Keratinocyte (primary cell): ENCODE data around the gene BCAS3. TPM values are rescaled to one million over a fixed set of nuclear protein-coding genes. Genes with fewer than 3 reads are reported as not detected.

Source experiments
- DNase-seq: peaks from one replicate; pipeline ENCODE4 v3.0.0-alpha.2; 2011; ENCODE audit warnings: low read depth, missing footprints, low spot score
- FAIRE-seq: peaks from 2 replicates; lab custom pipeline; 2011; peaks lifted over from hg19 to GRCh38; lab: Jason Lieb, UNC
- H2AFZ ChIP-seq: 2 replicates; pipeline ENCODE4 v1.6.0; 2012; ENCODE audit warnings: low read length, control low read depth, inconsistent platforms; ENCODE audit not compliant: control insufficient read depth
- H3K27ac ChIP-seq: 2 replicates; pipeline ENCODE4 v1.5.1; 2011; ENCODE audit warnings: low read length; ENCODE audit not compliant: control insufficient read depth, insufficient read depth
- H3K27me3 ChIP-seq: 3 replicates; pipeline ENCODE4 v1.6.0; 2011; ENCODE audit warnings: low read length; ENCODE audit not compliant: control insufficient read depth, insufficient read depth; ENCODE audit errors: extremely low read depth
- H3K36me3 ChIP-seq, 2 experiments: 2 replicates in 1 of 2; 3 replicates in 1 of 2; pipeline ENCODE4 v1.5.1; 2011; ENCODE audit warnings: low read length in 2 of 2, mild to moderate bottlenecking in 1 of 2; ENCODE audit not compliant: control insufficient read depth in 2 of 2, insufficient read depth in 2 of 2; ENCODE audit errors: extremely low read depth in 1 of 2
- H3K4me1 ChIP-seq: 3 replicates; pipeline ENCODE4 v1.5.1; 2011; ENCODE audit warnings: low read length; ENCODE audit not compliant: control insufficient read depth, insufficient read depth; ENCODE audit errors: extremely low read depth
- H3K4me2 ChIP-seq: 3 replicates; pipeline ENCODE4 v1.6.0; 2011; ENCODE audit warnings: low read depth, low read length; ENCODE audit not compliant: control insufficient read depth, insufficient read depth; ENCODE audit errors: extremely low read depth
- H3K4me3 ChIP-seq, 3 experiments: fragments of 200-600 bp in 1 of 3; sonication (generic) in 1 of 3; 2 replicates in 2 of 3; 3 replicates in 1 of 3; pipeline ENCODE4 v1.5.1; 2011 to 2016; ENCODE audit warnings: low read length in 3 of 3, mild to moderate bottlenecking in 3 of 3, control low read depth in 2 of 3, inconsistent platforms in 1 of 3, low read depth in 1 of 3, mixed read lengths in 1 of 3, mixed run types in 1 of 3, moderate library complexity in 1 of 3; ENCODE audit not compliant: control insufficient read depth in 2 of 3, insufficient read depth in 2 of 3; ENCODE audit errors: extremely low read depth in 1 of 3
- H3K79me2 ChIP-seq: 2 replicates; pipeline ENCODE4 v1.6.0; 2012; ENCODE audit warnings: low read length; ENCODE audit not compliant: control insufficient read depth, insufficient read depth
- H3K9ac ChIP-seq: 3 replicates; pipeline ENCODE4 v1.6.0; 2011; ENCODE audit warnings: low read length; ENCODE audit not compliant: control insufficient read depth, insufficient read depth; ENCODE audit errors: extremely low read depth
- H3K9me1 ChIP-seq: 3 replicates; pipeline ENCODE4 v1.6.0; 2011; ENCODE audit warnings: low read length; ENCODE audit not compliant: control insufficient read depth, insufficient read depth; ENCODE audit errors: extremely low read depth
- H3K9me3 ChIP-seq: 2 replicates; pipeline ENCODE4 v1.5.1; 2012; ENCODE audit warnings: low read depth, low read length; ENCODE audit not compliant: control insufficient read depth
- H4K20me1 ChIP-seq: 3 replicates; pipeline ENCODE4 v1.6.0; 2011; ENCODE audit warnings: low read length; ENCODE audit not compliant: control insufficient read depth, insufficient read depth; ENCODE audit errors: extremely low read depth
- CTCF ChIP-seq, 3 experiments: IDR thresholded peaks in 1 of 3; conservative IDR thresholded peaks in 1 of 3; optimal IDR thresholded peaks in 1 of 3; 2 replicates in 2 of 3; 3 replicates in 1 of 3; pipeline versions ENCODE3 to v1.5.1; 2011; ENCODE audit warnings: low read length in 3 of 3, mild to moderate bottlenecking in 3 of 3, moderate library complexity in 2 of 3, control low read depth in 1 of 3, inconsistent platforms in 1 of 3; ENCODE audit not compliant: insufficient read depth in 2 of 3; ENCODE audit errors: extremely low read depth in 1 of 3
- EZH2 ChIP-seq: IDR thresholded peaks from one replicate; pipeline ENCODE4 v1.6.1; 2012; ENCODE audit warnings: inconsistent platforms, mild to moderate bottlenecking, low read length, moderate library complexity
- dilution Hi-C: fragments of 300-500 bp; cut with MboI; formaldehyde crosslinking; loops from one replicate; pipeline ENCODE4 v1.7.0; 2020; ENCODE audit warnings: low sequenced_read_pairs; ENCODE audit not compliant: extremely low pct_ligation_motif_present
- polyA plus RNA-seq, 5 experiments: library from polyadenylated mRNA; depleted of rRNA in 3 of 5; stranded (reverse) in 3 of 5; stranded (forward) in 1 of 5; unstranded in 1 of 5; fragments of >200 nt; gene quantifications; 1 replicate in 1 of 5; 2 replicates in 3 of 5; 3 replicates in 1 of 5; pipeline versions ENCODE4 v1.2.1 to v1.2.3, GENCODE V29; 2011 to 2012; ENCODE audit warnings: missing spikeins in 2 of 5, low read depth in 1 of 5, low replicate concordance in 1 of 5

The BCAS3 gene
- polyA plus RNA-seq, 1 donor (not counting 4 experiments of a cell fraction or from before 2014, with no cell fraction given) = 11.8 TPM

GRCh38 chr17:61422869-61423268, 745.2 kb downstream of the BCAS3 start:
- Histone ChIP-seq H3K9ac (no peak overlapping the region), H3K27me3 (no peaks in the 10 kb centered on the region), H3K9me3 (no peaks in the 10 kb centered on the region), H3K4me1 (no peaks in the 10 kb centered on the region), H3K79me2 (no peaks in the 10 kb centered on the region), H2AFZ (no peak overlapping the region), H3K36me3 (no peaks in the 10 kb centered on the region), H3K4me2 (no peak overlapping the region), H4K20me1 (no peaks in the 10 kb centered on the region), H3K27ac (no peak overlapping the region), H3K4me3 (no peak overlapping the region), H3K9me1 (no peaks in the 10 kb centered on the region)
- no peak for TF ChIP-seq EZH2
- no peak for TF ChIP-seq CTCF (optimal IDR thresholded peaks at IDR 0.05 in 1 of 3, IDR thresholded peaks at IDR 0.05 in 1 of 3, conservative IDR thresholded peaks at IDR 0.05 in 1 of 3; ENCODE audit: extremely low read depth in 1 of 3, insufficient read depth in 2 of 3, low read length in 3 of 3)
- no peak for FAIRE-seq
- DNase-seq = no peak
- dilution Hi-C loops = no loop called here

DNA sequence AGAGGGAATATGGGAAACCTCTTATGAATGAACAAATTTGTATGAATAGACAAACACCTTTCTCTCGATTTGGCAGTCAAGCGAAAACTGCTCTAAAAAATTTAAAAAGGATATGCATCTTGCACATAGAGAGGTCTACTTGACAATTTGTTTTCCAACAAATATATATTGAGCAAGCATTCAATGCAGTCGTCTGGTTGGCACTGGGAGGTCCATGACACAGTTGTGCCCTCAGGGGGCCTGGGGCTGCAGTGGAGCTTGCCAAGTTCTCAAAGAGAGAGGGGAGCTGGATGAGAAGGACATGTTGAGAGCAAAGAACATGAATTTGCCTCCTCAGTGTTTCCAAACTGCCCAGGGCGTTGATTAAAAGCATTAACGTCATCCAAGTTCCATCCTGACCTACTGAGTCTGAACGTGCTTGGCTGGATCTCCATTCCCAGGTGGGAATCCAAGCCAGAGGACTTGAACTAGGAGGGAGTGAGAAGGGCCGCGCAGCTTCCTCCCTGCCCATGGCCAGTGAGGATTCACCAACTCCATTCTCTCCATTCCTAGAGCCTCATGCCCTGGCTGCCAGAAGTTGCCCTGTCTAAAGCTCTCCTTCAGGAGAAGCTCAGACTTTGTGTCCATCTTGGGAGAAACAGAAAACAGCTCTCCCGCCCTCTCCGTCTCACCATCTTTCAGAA, 746.5 kb downstream of the BCAS3 start:
- Histone ChIP-seq H3K27ac (no peak overlapping the region), H2AFZ (no peak overlapping the region), H3K4me3 (no peak overlapping the region), H3K36me3 (no peaks in the 10 kb centered on the region), H3K27me3 (no peaks in the 10 kb centered on the region), H3K9me3 (no peaks in the 10 kb centered on the region), H3K4me2 (no peak overlapping the region), H3K79me2 (no peaks in the 10 kb centered on the region), H4K20me1 (no peaks in the 10 kb centered on the region), H3K9me1 (no peaks in the 10 kb centered on the region), H3K9ac (no peak overlapping the region), H3K4me1 (no peaks in the 10 kb centered on the region)
- DNase-seq = no peak
- TF ChIP-seq EZH2 = no peak
- TF ChIP-seq CTCF (optimal IDR thresholded peaks at IDR 0.05 in 1 of 3, IDR thresholded peaks at IDR 0.05 in 1 of 3, conservative IDR thresholded peaks at IDR 0.05 in 1 of 3; ENCODE audit: extremely low read depth in 1 of 3, insufficient read depth in 2 of 3, low read length in 3 of 3) = no peak
- dilution Hi-C loops = no loop called here
- no peak for FAIRE-seq
